Colonic mucosa (tissue), 4 donors: ENCODE measurements around the gene PARD6B. TPM values are rescaled to one million over a fixed set of nuclear protein-coding genes. Genes with fewer than 3 reads are reported as not detected.

ENCODE experiments used
- DNase-seq: peaks from one replicate; pipeline ENCODE4 v3.0.0-alpha.2; 2020
- H3K27ac ChIP-seq: fragments of 200-600 bp; one replicate; pipeline ENCODE4 v1.8.0; 2021
- H3K27me3 ChIP-seq: fragments of 200-600 bp; one replicate; pipeline ENCODE4 v1.8.0; 2021
- H3K36me3 ChIP-seq: fragments of 200-600 bp; one replicate; pipeline ENCODE4 v1.8.0; 2021
- H3K4me1 ChIP-seq: fragments of 200-600 bp; one replicate; pipeline ENCODE4 v1.8.0; 2021; ENCODE audit warnings: mild to moderate bottlenecking
- H3K4me3 ChIP-seq: fragments of 200-600 bp; one replicate; pipeline ENCODE4 v1.8.0; 2021
- H3K9ac ChIP-seq, 2 donors: one replicate each; pipeline ENCODE4 v1.7.0; 2013; ENCODE audit warnings: control low read depth in 2 of 2, low read depth in 2 of 2, low read length in 2 of 2
- H3K9me3 ChIP-seq: fragments of 200-600 bp; one replicate; pipeline ENCODE4 v1.8.0; 2021
- intact Hi-C: fragments of 100-400 bp; cut with DNase I; formaldehyde crosslinking; loops from one replicate; pipeline ENCODE4 v1.14.1; 2022
- total RNA-seq, 2 donors: library from RNA; stranded (reverse); fragmentation: NEBNext Ultra II Directional in 1 of 2; extraction: Animal tissue kit (Norgen Biotek cat#: 25700) in 1 of 2; gene quantifications; one replicate each; pipeline ENCODE4 v1.2.1, GENCODE V29; 2021
- TF ChIP-seq, protein P1 (sequence below): fragments of 200-600 bp; IDR thresholded peaks from one replicate; pipeline ENCODE4 v1.8.0; 2022; ENCODE audit warnings: antibody characterized with exemption, mild to moderate bottlenecking
- donor health status: healthy.
- donor health status: DM: no; HTN: no; CAD: no.
- donor health status: DM: no; HTN: no; CAD: no.

Gene PARD6B
- total RNA-seq, 2 donors from 2014 or later: 16.6 to 35.6 TPM

DNA sequence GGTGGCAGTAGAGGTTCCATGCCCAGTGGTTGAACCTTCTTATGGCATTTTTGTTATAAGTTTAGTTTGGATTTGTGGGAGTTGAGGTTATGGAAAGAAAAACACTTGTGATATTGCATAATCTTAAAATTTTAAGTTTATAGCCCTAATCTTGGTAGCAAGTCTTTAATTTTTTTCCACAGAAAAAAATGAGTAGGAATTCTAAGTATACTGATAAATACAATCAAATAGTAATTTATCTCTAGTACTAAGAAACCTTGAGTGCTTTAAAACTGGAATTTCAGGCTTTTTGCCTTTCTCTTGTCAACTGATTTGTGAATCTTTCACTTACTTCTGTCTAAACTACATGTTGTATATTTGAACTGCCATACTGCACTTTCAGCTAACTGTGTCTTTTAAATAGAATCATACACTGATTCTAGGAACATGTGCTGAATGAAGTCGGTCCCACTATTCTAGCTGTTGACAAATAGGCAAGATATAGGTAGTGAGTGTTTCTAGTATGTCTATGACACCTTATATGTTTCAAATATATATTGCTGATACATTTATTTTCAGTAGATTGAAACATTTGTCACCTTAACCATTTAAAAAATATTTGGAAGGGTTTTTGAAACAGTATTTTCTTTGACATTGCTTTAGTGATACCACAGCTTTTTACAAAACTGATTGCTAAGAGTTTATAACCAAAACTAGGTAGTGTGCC is 2.4 kb downstream of the PARD6B start:
- intact Hi-C loops: loop anchor here (10.0 kb wide), 1 partner anchor 549 kb away; no protein-coding TSS in a partner anchor
- Histone ChIP-seq H3K9ac (no peak overlapping the region), H3K27ac (no peak overlapping the region), H3K4me1 (no peaks in the 10 kb centered on the region), H3K4me3 (no peak overlapping the region), H3K36me3 (no peaks in the 10 kb centered on the region), H3K9me3 (no peaks in the 10 kb centered on the region), H3K27me3 (no peaks in the 10 kb centered on the region)
- no peak for DNase-seq
- TF ChIP-seq, protein P1, sequence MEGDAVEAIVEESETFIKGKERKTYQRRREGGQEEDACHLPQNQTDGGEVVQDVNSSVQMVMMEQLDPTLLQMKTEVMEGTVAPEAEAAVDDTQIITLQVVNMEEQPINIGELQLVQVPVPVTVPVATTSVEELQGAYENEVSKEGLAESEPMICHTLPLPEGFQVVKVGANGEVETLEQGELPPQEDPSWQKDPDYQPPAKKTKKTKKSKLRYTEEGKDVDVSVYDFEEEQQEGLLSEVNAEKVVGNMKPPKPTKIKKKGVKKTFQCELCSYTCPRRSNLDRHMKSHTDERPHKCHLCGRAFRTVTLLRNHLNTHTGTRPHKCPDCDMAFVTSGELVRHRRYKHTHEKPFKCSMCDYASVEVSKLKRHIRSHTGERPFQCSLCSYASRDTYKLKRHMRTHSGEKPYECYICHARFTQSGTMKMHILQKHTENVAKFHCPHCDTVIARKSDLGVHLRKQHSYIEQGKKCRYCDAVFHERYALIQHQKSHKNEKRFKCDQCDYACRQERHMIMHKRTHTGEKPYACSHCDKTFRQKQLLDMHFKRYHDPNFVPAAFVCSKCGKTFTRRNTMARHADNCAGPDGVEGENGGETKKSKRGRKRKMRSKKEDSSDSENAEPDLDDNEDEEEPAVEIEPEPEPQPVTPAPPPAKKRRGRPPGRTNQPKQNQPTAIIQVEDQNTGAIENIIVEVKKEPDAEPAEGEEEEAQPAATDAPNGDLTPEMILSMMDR: no peak

DNA sequence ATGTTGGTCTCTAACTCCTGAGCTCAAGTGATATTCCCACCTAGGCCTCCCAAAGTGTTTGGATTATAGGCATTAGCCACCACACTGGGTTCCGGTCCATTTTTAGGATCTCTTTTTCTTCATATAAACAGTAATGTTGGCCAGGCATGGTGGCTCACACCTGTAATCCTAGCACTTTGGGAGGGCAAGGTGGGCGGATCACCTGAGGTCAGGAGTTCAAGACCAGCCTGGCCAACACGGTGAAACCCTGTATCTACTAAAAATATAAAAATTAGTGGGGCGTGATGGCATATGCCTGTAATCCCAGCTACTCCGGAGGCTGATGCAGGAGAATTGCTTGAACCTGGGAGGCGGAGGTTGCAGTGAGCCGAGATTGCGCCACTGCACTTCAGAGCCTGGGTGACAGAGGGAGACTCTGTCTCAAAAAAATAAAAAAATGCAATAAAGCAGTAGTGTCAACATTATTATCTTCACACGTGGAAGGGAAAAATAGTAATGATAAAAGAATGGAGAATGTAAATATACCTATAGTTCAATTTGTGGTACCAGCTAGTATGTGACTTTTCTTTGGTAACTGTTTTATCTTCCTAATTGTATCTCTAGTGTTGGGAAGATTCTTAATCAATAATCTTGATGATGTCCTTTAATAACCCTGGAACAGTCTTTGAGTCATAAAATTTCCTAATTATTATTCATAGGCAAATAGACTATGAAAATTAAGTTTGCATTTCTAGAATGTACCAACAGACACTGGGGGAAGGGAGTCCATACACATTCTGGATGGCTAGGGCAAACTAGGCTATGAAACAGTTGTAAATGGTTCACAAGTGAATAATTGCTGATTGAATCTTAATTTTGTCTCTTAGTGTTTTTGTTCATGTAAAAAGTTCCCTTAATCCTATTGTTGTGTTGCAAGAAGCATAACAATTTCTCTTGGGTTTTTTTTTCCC is 3.6 kb downstream of the PARD6B start:
- TF ChIP-seq, protein P1: no peak
- Histone ChIP-seq H3K27me3 (no peaks in the 10 kb centered on the region), H3K27ac (peak overlapping the region; percentile 46), H3K4me3 (no peak overlapping the region), H3K9ac (no peak overlapping the region), H3K36me3 (no peaks in the 10 kb centered on the region), H3K9me3 (no peaks in the 10 kb centered on the region), H3K4me1 (no peaks in the 10 kb centered on the region)
- no peak for DNase-seq
- intact Hi-C loops: loop anchor here (10.0 kb wide), 1 partner anchor 550 kb away; no protein-coding TSS in a partner anchor

DNA sequence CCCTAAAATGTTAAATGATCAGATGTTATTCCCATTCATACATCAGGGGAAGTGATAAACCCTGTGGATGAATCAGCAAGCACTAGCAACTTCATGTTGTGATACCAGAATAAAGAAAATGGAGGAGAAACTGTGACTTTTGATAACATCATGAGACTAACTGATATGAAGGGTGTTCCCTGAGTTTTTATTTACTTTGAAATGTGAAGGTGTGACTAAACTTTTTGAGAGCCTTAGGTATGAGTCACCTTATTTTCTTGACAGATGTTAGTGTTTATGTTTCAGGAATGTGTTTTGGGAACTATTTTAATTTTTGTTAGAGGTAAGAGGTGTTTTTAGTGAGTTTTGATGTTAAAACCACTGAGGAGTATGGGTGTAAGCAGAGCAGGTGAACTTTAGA is 4.4 kb downstream of the PARD6B start:
- no peak overlapping the region for H3K9ac ChIP-seq

DNA sequence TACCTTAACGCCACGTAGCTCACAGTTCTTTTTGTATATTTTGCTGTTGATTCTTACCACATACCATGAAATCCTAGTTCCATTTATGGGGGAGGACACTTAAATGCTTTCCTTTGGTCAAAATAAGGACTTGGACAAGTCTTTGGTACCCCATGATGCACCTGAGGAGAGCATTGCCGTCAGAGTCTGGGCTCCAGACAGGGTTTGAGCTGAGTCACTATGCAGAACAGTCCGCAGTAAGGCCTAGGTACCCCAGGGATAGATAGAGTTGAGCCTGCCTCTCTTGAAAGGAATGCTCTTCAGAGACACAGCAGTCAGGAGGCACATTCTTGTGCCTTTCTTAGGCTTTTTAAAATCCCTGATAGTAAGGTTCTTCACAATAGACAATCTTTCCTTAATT is 6.0 kb downstream of the PARD6B start:
- Histone ChIP-seq H3K27ac (no peak overlapping the region), H3K9me3 (no peaks in the 10 kb centered on the region), H3K4me3 (no peak overlapping the region), H3K4me1 (no peaks in the 10 kb centered on the region), H3K9ac (no peak overlapping the region), H3K36me3 (no peaks in the 10 kb centered on the region), H3K27me3 (no peaks in the 10 kb centered on the region)
- intact Hi-C loops: loop anchor here (10.0 kb wide), 1 partner anchor 553 kb away; no protein-coding TSS in a partner anchor
- DNase-seq: no peak
- TF ChIP-seq, protein P1: no peak

More for the DNA sequence above, 4.4 kb downstream of the PARD6B start:
- no peak overlapping the region for H3K4me3 ChIP-seq
- H3K36me3 ChIP-seq: no peaks in the 10 kb centered on the region
- TF ChIP-seq, protein P1: no peak
- H3K4me1 ChIP-seq: no peaks in the 10 kb centered on the region
- H3K27ac ChIP-seq: peak overlapping the region; percentile 46
- intact Hi-C loops: loop anchor here (10.0 kb wide), 1 partner anchor 551 kb away; no protein-coding TSS in a partner anchor
- no peak for DNase-seq
- no peaks in the 10 kb centered on the region for H3K9me3 ChIP-seq
- H3K27me3 ChIP-seq: no peaks in the 10 kb centered on the region

DNA sequence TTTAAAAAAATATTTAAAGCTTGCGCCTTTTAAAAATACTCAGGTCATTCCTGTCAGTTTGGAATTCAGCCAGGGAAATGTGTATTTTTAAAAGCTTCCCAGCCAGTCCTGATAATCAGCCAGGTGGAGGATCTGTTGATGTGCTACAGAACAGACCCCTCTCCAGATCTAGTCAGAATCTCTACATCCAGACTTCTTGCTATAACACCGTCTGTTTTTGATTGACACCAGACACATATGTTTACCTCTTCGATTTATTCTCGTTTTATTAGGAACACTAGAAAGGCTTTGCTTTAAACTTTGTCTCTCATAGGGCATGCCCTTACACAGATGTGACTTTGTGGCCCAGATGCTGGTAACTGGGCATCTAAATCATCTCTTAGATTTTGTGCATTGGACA is 11.7 kb downstream of the PARD6B start:
- Histone ChIP-seq H3K36me3 (no peaks in the 10 kb centered on the region), H3K27ac (no peak overlapping the region), H3K4me3 (no peak overlapping the region), H3K27me3 (no peaks in the 10 kb centered on the region), H3K4me1 (peaks cover 7% of the 10 kb centered on the region), H3K9ac (no peak overlapping the region), H3K9me3 (no peaks in the 10 kb centered on the region)
- intact Hi-C loops: loop anchor here (10.0 kb wide), 1 partner anchor 118 kb away; no protein-coding TSS in a partner anchor
- TF ChIP-seq, protein P1: no peak
- peak; percentile 5 for DNase-seq
